ENCODE data around the gene WDFY4. TPM values are rescaled to one million over a fixed set of nuclear protein-coding genes. Genes with fewer than 3 reads are reported as not detected.
A peak's percentile ranks its signal among the peaks of the same experiment; 100 is the strongest.

The WDFY4 gene
- polyA plus RNA-seq, 1 donor from 2014 or later, result 78.7 TPM

DNA sequence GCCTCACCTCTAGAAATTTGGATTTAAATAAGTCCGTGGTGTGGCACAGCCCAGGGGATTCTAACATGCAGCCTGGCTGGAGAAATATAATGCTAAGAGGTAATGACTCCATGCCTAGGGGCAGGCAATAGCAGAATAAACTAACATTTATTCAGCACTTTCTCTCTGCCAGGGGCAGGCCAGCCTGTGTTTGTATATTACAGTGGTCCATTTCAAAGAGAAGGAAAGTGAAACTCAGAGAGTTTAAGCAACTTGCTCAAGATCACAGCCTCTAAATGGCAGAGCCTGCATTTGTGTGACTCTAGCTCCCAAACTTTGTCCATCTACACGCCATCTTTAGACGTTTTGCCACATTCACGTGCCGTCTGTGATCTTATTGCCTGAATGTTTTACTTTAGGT is 261.7 kb downstream of the WDFY4 start:
- Mint-ChIP-seq H3K27me3 (no peaks in the 10 kb centered on the region), H3K4me3 (no peak overlapping the region), H3K36me3 (peaks cover 7% of the 10 kb centered on the region), H3K9me3 (no peaks in the 10 kb centered on the region), H3K27ac (peak overlapping the region in 2 of 3 donors; percentile 22 to 30), H3K4me1 (no peaks in the 10 kb centered on the region)

DNA sequence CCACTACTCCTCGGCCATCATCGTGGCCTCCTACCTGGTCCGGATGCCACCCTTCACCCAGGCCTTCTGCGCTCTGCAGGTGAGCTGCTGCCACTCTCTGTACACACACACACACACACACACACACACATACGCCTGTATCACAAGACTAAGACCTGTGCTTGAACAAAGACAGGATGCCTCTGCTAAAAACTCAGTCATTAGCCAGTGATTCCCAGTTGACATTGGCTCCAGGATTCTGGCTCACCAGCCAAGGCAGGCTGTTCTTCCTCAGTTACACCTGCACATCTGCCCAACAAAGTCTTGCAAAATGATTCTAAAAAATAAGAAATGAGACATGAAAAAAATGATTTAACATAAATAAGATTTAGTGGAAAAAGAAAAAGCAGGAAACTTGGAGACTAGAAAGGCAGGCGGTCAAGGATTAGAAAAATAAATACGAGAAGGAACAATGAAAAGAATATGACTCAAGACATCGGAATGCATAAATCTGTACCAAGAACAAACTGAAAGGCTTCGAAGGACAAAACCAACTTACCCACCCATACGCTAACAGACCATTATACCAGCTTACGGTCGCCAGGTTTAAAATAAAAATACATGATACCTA is 262.3 kb downstream of the WDFY4 start:
- peaks cover 10% of the 10 kb centered on the region for H3K36me3 Mint-ChIP-seq
- H3K27me3 Mint-ChIP-seq, result no peaks in the 10 kb centered on the region
- H3K4me3 Mint-ChIP-seq, result no peak overlapping the region
- no peaks in the 10 kb centered on the region for H3K4me1 Mint-ChIP-seq
- no peaks in the 10 kb centered on the region for H3K9me3 Mint-ChIP-seq
- peak overlapping the region in 2 of 3 donors; percentile 22 to 30 for H3K27ac Mint-ChIP-seq

DNA sequence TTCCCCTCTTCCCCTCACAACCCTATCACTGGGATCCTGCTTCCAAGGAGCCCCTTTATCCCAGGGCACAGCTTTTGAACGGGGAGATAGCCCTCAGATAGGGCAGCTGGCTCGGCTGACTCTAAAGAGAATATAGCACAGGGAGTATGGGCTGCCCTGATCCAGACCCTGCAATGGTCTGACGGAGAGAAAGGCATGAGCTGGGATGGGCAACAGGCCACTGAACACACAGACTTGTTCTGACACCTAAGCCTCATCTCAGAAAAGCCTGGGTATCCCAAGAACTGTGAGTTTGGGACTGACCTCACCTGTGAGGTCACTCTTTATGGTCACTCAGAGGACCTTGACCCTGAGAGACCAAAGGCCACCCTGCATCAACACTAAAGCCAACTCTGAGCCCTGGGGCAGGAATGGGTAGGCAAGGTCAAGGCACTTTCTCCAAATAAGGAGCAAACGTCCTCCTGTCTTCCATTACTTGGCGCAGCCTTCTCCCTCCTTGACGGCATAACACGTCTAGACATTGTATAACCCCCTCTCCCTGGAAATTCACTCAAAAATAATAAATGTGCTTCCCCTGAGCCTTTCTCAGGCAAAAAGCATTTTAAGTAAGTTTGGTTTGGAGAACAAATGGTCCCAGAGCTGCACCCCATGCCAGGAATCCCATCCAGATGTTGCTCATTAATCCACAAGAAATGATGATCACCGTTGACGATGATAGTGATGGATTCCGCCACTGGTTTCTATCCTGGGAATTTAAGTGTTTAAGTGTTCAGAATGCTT is 263.2 kb downstream of the WDFY4 start:
- no peaks in the 10 kb centered on the region for H3K4me1 Mint-ChIP-seq
- H3K27ac Mint-ChIP-seq, result peak overlapping the region in 1 of 3 donors; percentile 32
- H3K4me3 Mint-ChIP-seq, result no peak overlapping the region
- H3K27me3 Mint-ChIP-seq, result no peaks in the 10 kb centered on the region
- H3K36me3 Mint-ChIP-seq, result peaks cover 10% of the 10 kb centered on the region
- H3K9me3 Mint-ChIP-seq, result no peaks in the 10 kb centered on the region

DNA sequence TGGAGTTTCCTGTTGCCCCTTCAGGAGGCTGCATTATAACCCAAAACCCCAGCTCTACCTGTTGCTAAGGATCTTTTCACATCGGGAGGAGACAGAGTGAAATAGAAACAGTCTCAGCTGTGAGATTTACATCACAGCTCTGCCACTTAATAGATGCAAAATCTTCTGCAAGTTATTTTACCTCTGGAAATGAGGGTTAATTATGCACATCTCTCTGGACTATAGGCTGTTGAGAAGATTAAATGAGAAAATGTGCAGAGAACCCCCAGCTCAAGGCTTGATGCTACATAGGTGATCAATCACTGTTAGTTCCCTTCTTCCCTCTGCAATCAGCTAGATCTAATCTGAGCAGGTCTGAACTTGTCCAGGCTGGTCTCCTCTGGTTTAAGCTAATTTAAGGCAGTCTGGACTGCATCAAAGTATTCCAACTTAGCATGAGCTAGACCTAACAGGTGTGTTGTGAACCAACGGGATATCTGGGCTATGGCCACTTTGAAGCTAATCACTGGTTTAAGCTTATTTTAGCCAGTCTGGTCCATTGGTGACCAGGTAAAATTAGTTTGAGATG is 263.9 kb downstream of the WDFY4 start:
- no peaks in the 10 kb centered on the region for H3K4me1 Mint-ChIP-seq
- peak overlapping the region in 1 of 3 donors; percentile 32 for H3K27ac Mint-ChIP-seq
- H3K27me3 Mint-ChIP-seq, result no peaks in the 10 kb centered on the region
- H3K9me3 Mint-ChIP-seq, result no peaks in the 10 kb centered on the region
- H3K4me3 Mint-ChIP-seq, result no peak overlapping the region
- H3K36me3 Mint-ChIP-seq, result peaks cover 10% of the 10 kb centered on the region

DNA sequence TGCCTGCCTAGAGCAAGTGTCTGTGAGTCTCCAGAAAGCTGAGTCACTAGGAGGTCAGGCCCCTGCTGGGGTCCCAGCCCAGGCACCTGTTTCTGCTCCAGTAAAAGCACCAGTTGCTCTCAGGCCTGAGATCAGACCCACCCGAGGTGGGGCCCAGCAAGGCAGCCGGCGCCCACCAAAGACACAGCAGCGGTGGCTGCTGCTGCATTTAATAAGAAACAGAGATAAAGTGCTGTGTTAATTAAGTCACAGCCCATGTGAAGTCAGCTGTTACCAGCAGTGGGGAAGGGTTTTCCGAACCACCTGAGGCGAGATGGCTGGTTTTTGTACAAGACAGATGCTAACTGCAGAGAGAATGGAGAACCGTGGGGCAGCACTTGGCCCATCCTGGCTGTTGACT is 267.0 kb downstream of the WDFY4 start:
- no peak overlapping the region for H3K27ac Mint-ChIP-seq
- no peaks in the 10 kb centered on the region for H3K27me3 Mint-ChIP-seq
- peaks cover 10% of the 10 kb centered on the region for H3K36me3 Mint-ChIP-seq
- H3K4me1 Mint-ChIP-seq, result no peaks in the 10 kb centered on the region
- no peak overlapping the region for H3K4me3 Mint-ChIP-seq
- H3K9me3 Mint-ChIP-seq, result no peaks in the 10 kb centered on the region

DNA sequence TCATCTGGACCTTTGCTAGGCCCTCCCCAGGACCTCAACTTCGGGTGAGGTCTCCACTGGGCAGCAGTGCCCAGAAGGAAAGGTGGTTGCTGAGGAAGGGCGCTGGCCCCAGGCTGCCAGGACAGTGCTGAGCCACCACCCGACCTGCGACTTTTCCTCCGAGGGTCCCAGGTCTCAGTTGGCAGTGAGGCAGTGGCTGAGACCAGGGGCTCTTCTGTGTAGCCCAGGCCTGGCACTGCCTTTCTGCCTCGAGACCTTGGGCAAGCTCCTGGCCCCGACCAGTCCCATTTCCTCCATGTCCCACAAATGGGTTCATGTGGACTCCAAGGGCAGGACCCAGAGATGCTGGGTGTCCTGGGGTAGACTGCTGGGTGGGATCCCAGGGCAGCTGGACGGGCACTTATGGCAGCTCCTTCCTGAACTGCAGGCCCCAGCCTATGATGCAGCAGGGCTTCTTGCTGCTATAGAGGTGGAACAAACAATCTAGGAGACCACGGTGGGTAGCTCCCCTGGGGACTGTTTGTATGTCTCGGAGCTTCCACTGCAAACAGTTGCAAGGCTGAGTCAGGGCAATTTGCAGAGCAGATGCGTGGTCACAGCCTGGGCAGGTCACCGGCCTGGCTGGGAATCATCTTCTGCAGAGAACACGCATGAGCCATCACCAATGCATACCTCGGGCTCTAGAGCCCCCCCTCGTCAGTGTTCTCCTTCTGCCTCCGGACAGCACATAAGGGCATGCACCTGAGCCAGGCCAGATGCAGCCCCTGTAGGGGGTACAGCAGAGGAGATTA is 272.9 kb downstream of the WDFY4 start:
- no peaks in the 10 kb centered on the region for H3K27me3 Mint-ChIP-seq
- peaks cover 0 to 1% (median 0%) of the 10 kb centered on the region in 3 donors for H3K4me1 Mint-ChIP-seq
- no peaks in the 10 kb centered on the region for H3K9me3 Mint-ChIP-seq
- H3K4me3 Mint-ChIP-seq, result no peak overlapping the region
- peak overlapping the region in 1 of 3 donors; percentile 63 for H3K27ac Mint-ChIP-seq
- peaks cover 8% of the 10 kb centered on the region for H3K36me3 Mint-ChIP-seq

DNA sequence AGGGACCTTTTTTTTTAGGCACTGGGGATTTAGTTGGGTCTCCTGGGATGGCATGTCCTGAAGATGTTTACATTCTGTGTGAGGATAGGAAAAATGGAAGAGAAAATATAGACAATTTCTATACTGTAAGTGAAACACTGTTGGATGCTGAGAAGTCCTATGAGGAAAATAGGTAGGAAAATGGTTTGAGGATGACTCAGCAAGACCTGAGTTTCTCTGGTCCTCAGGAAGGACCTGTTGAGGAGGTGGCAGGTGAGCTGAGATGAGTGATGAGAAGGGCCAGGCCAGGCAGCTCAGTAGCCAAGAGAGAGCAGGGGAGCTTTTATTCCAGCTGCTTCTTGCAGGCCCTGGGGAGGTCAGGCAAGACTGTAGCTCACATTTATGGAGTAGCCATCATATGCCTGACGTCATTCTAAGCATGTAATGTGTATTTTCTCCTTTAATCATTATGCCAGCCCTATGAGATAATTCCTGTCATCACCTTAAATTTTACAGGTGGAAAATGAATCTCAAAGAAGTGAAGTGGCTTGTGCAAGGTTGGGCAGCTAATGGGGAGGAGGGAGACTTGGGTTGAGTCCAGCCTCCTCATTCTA is 274.0 kb downstream of the WDFY4 start:
- Mint-ChIP-seq H3K27me3 (no peaks in the 10 kb centered on the region), H3K4me3 (no peak overlapping the region), H3K9me3 (no peaks in the 10 kb centered on the region), H3K27ac (peak overlapping the region in 1 of 3 donors; percentile 67), H3K36me3 (peaks cover 8% of the 10 kb centered on the region), H3K4me1 (peaks cover 0 to 1% (median 0%) of the 10 kb centered on the region in 3 donors)

DNA sequence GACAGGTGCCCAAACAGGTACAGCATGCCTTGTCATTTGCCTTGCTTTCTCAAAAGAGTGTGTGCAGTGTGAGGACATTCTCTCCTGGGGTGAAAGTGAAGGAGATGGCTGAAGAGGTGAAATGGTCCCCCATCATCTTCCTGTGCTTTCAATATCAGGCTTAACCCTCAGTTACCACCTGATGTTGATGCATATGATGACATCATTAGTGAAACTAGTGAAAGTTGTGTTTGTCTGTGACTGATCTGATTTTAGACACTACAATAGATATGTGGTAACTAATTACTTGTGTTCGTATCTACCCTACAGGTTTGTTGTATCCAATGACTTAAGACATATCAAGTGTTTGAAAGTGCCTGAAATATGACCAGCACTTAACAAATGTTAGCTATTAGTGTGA is 279.4 kb downstream of the WDFY4 start:
- Mint-ChIP-seq H3K4me3 (no peak overlapping the region), H3K9me3 (no peaks in the 10 kb centered on the region), H3K27ac (peak overlapping the region in 2 of 3 donors; percentile 28 to 31), H3K4me1 (no peaks in the 10 kb centered on the region), H3K27me3 (no peaks in the 10 kb centered on the region), H3K36me3 (peaks cover 9% of the 10 kb centered on the region)

DNA sequence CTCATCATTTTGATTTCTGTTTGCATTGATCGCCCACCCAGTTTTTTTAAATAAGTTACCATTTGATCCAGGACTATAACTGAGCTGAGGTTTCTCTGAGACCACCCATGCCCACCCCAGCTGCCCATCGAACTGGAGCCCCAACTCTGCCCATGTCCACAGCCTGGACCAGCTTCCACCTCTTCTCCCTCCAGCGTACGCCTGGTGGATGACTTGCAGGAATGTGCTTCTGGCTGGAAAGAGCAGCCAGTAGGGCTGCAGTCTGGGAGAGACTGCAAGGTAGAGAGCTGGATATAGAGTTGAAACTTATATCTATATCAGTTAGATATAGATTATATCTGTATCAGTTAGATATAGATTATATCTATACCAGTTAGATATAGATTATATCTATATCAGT is 280.8 kb downstream of the WDFY4 start:
- H3K4me3 Mint-ChIP-seq, result no peak overlapping the region
- peaks cover 9% of the 10 kb centered on the region for H3K36me3 Mint-ChIP-seq
- no peaks in the 10 kb centered on the region for H3K4me1 Mint-ChIP-seq

DNA sequence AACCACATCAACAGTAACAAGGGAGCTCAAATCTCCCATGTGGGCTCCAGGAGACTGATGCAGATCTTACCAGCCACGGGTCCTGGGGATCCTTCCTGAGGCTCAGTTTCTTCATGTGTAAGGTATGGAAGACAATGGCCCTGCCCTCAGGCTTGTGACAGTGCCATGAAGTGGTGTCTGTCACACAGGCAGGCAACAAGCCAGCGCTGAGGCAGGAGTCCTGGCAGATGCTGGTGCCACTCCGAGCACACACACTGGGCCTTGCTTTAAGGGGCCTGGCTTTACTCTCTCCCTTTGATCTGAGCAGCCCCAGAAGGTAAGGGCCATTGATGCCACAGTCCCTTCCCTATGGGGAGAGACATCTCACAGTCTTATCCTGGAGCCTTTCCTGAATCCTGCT is 283.4 kb downstream of the WDFY4 start:
- H3K36me3 Mint-ChIP-seq, result peaks cover 4% of the 10 kb centered on the region
- H3K27ac Mint-ChIP-seq, result peak overlapping the region in 1 of 3 donors; percentile 59
- H3K9me3 Mint-ChIP-seq, result no peaks in the 10 kb centered on the region
- no peak overlapping the region for H3K4me3 Mint-ChIP-seq
- no peaks in the 10 kb centered on the region for H3K4me1 Mint-ChIP-seq
- H3K27me3 Mint-ChIP-seq, result no peaks in the 10 kb centered on the region

More for the DNA sequence above, 280.8 kb downstream of the WDFY4 start:
- Mint-ChIP-seq H3K27ac (no peak overlapping the region), H3K27me3 (no peaks in the 10 kb centered on the region), H3K9me3 (no peaks in the 10 kb centered on the region)

DNA sequence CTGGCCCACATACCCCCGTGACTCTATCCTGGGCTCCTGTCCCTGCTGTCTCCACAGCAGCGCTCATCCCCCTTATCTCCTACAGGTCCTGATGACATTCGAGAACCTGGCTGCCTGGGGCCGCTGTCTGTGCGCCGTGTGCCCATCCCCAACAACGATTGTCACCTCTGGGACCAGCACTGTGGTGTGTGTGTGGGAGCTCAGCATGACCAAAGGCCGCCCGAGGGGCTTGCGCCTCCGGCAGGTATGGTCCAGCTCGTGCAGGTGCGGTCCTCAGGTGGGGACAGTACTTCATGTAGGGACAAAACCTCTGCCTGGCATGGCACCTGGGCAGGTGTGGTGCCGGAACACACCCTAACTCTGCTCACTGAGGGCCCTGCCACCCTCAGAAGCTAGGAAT is 285.4 kb downstream of the WDFY4 start:
- peaks cover 3% of the 10 kb centered on the region for H3K36me3 Mint-ChIP-seq
- H3K4me3 Mint-ChIP-seq, result no peak overlapping the region
- H3K27ac Mint-ChIP-seq, result no peak overlapping the region
- no peaks in the 10 kb centered on the region for H3K4me1 Mint-ChIP-seq
- no peaks in the 10 kb centered on the region for H3K27me3 Mint-ChIP-seq
- H3K9me3 Mint-ChIP-seq, result no peaks in the 10 kb centered on the region

DNA sequence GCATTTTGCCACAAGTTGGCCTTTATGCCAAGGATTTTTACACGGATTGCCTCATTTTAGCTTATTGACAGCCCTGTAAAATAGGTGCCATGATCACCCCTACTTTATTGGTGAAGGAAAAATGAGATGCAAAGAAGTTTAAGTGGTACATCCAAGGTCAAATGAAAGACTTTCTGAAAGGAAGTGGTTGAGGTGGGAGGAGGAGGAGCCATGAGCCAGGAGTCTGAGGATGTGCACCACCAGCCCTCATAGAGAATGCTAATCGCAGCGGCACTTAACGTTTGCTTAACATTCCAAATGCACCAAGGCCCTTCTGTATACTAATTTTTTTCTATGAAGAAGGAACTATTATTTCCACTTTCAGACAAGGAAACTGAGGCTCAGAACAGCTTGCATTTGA is 286.0 kb downstream of the WDFY4 start:
- H3K9me3 Mint-ChIP-seq, result no peaks in the 10 kb centered on the region
- H3K27ac Mint-ChIP-seq, result peak overlapping the region in 1 of 3 donors; percentile 57
- H3K27me3 Mint-ChIP-seq, result no peaks in the 10 kb centered on the region
- no peaks in the 10 kb centered on the region for H3K4me1 Mint-ChIP-seq
- H3K36me3 Mint-ChIP-seq, result peaks cover 2% of the 10 kb centered on the region
- peak overlapping the region in 1 of 4 donors; percentile 49 for H3K4me3 Mint-ChIP-seq

DNA sequence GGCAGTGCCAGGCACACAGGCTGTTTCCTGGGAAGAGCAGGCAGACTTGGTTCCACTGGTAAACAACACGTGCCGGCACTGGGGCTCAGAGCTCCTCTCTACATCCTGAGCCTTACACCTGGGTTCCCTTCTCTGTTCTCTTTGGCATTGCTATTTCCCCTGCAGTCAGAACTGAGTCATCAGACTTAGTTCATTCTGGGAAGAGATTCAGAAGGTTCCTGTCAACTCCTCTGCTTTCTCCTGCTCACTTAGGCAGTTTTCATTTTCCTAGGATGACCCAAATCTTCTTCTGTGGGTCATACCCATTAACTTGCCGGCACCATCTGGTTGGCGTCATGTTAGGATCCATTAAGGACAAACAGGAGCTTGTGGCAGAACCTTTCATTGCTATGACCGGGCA is 288.4 kb downstream of the WDFY4 start:
- peak overlapping the region in 1 of 3 donors; percentile 32 for H3K27ac Mint-ChIP-seq
- H3K36me3 Mint-ChIP-seq, result peaks cover 4% of the 10 kb centered on the region
- H3K4me3 Mint-ChIP-seq, result no peak overlapping the region
- no peaks in the 10 kb centered on the region for H3K27me3 Mint-ChIP-seq
- H3K9me3 Mint-ChIP-seq, result no peaks in the 10 kb centered on the region
- peaks cover 0 to 1% (median 0%) of the 10 kb centered on the region in 3 donors for H3K4me1 Mint-ChIP-seq

DNA sequence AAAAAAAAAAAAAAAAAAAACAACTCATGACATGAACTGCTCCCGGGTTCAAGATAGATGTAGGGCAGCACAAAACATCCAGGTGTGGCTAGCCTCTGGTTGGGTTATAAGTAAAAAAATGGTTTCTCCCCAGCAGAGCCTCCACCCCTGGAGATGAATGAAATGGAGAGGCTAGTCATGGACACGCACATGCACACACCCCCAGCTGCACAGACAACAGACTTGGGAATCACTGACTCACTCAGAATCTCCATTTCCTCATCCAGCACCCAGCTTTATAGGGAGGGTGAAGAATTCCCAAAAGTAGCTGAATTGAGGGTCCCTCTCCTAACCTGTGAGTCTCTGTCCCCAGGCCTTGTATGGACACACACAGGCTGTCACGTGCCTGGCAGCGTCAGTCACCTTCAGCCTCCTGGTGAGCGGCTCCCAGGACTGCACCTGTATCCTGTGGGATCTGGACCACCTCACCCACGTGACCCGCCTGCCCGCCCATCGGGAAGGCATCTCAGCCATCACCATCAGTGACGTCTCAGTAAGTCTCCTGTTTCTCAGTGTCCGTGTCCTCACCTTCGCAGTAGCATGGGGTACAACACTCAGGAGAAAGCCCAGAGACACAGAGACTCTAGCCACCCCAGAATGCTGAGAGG is 290.0 kb downstream of the WDFY4 start:
- Mint-ChIP-seq H3K4me3 (no peak overlapping the region), H3K27ac (peak overlapping the region in 2 of 3 donors; percentile 33 to 59), H3K4me1 (peaks cover 0 to 6% (median 0%) of the 10 kb centered on the region in 3 donors), H3K9me3 (no peaks in the 10 kb centered on the region), H3K27me3 (no peaks in the 10 kb centered on the region), H3K36me3 (peaks cover 2% of the 10 kb centered on the region)

Data from IgD-negative memory B cell (primary cell).